HL-60 (cell line): ENCODE measurements around the gene CPO.

ENCODE experiments used
- CTCF ChIP-seq: IDR thresholded peaks from one replicate; pipeline ENCODE4 v1.5.1; 2011; ENCODE audit warnings: low read length, control low read depth, inconsistent platforms; ENCODE audit not compliant: insufficient read depth
- GABPA ChIP-seq: IDR thresholded peaks from 2 replicates; pipeline ENCODE4 v1.6.1; 2012; ENCODE audit warnings: low read depth
- POLR2AphosphoS5 ChIP-seq: IDR thresholded peaks from 2 replicates; pipeline ENCODE4 v1.6.1; 2012; ENCODE audit warnings: low read depth
- REST ChIP-seq: IDR thresholded peaks from 2 replicates; pipeline ENCODE4 v1.6.1; 2012; ENCODE audit warnings: low read depth; ENCODE audit not compliant: insufficient replicate concordance
- SPI1 ChIP-seq: IDR thresholded peaks from 2 replicates; pipeline ENCODE4 v1.6.1; 2012; ENCODE audit warnings: low read depth, mild to moderate bottlenecking, borderline replicate concordance

- TF ChIP-seq REST (no peak), CTCF (no peak), POLR2AphosphoS5 (no peak), GABPA (no peak), SPI1 (no peak)
Observed at GRCh38 chr2:206962966-206963365, 23.6 kb downstream of the CPO start.
